GM23338 (cell line): ENCODE results near the gene PRR36.

Experiments
- CTCF ChIP-seq, 2 experiments: fragments of 200-600 bp in 1 of 2; sonication (generic) in 1 of 2; conservative IDR thresholded peaks; 2 replicates each; pipeline versions ENCODE4 v1.5.1 to v1.6.1; 2016 to 2017; ENCODE audit warnings: antibody characterized with exemption in 2 of 2, low read depth in 2 of 2, mild to moderate bottlenecking in 2 of 2, moderate library complexity in 1 of 2
- JUNB ChIP-seq: IDR thresholded peaks from one replicate; pipeline ENCODE4 v1.6.1; 2016; ENCODE audit warnings: antibody characterized with exemption; ENCODE audit not compliant: unreplicated experiment
- REST ChIP-seq: IDR thresholded peaks from one replicate; pipeline ENCODE4 v1.6.1; 2018; ENCODE audit warnings: antibody characterized with exemption; ENCODE audit not compliant: unreplicated experiment

GRCh38 chr19:7905268-7905667 is 31.1 kb upstream of the PRR36 start:
- no peak for TF ChIP-seq CTCF (conservative IDR thresholded peaks at IDR 0.05; ENCODE audit: low read depth in 2 of 2)
- TF ChIP-seq JUNB: no peak
- no peak for TF ChIP-seq REST
